H9 (cell line): ENCODE data around the gene EPS8L1. TPM values are rescaled to one million over a fixed set of nuclear protein-coding genes. Genes with fewer than 3 reads are reported as not detected.

Source experiments
- DNase-seq: peaks from one replicate; pipeline ENCODE4 v3.0.0-alpha.2; 2017
- H2AFZ ChIP-seq: one replicate; pipeline ENCODE4 v1.6.1; 2013; ENCODE audit warnings: mild to moderate bottlenecking, low read length, control low read depth, moderate library complexity
- H2AK5ac ChIP-seq: 2 replicates; pipeline ENCODE4 v1.6.1; 2013; ENCODE audit warnings: low read length, control low read depth, mixed read lengths; ENCODE audit not compliant: insufficient read length
- H2BK120ac ChIP-seq: one replicate; pipeline ENCODE4 v1.6.1; 2013; ENCODE audit warnings: low read depth, mild to moderate bottlenecking, low read length, control low read depth, inconsistent platforms; ENCODE audit not compliant: poor library complexity, severe bottlenecking
- H2BK12ac ChIP-seq: 2 replicates; pipeline ENCODE4 v1.6.1; 2013; ENCODE audit warnings: low read length, control low read depth, mixed read lengths, low read depth; ENCODE audit not compliant: insufficient read length
- H2BK15ac ChIP-seq: 2 replicates; pipeline ENCODE4 v1.6.1; 2013; ENCODE audit warnings: low read depth, low read length, control low read depth
- H2BK20ac ChIP-seq: one replicate; pipeline ENCODE4 v1.6.1; 2013; ENCODE audit warnings: low read depth, mild to moderate bottlenecking, low read length, control low read depth, inconsistent platforms; ENCODE audit not compliant: poor library complexity, severe bottlenecking
- H2BK5ac ChIP-seq: 2 replicates; pipeline ENCODE4 v1.6.1; 2013; ENCODE audit warnings: low read length, control low read depth, mixed read lengths; ENCODE audit not compliant: insufficient read length
- H3K14ac ChIP-seq: 2 replicates; pipeline ENCODE4 v1.6.1; 2013; ENCODE audit warnings: low read length, control low read depth; ENCODE audit not compliant: insufficient read depth
- H3K18ac ChIP-seq: 2 replicates; pipeline ENCODE4 v1.6.1; 2013; ENCODE audit warnings: low read depth, mild to moderate bottlenecking, mixed read lengths, low read length, control low read depth; ENCODE audit not compliant: insufficient read length
- H3K23ac ChIP-seq: 2 replicates; pipeline ENCODE4 v1.6.1; 2013; ENCODE audit warnings: low read length, control low read depth, mixed read lengths, low read depth; ENCODE audit not compliant: insufficient read length
- H3K23me2 ChIP-seq: 2 replicates; pipeline ENCODE4 v1.6.1; 2013; ENCODE audit warnings: low read depth, mild to moderate bottlenecking, mixed read lengths, low read length, control low read depth; ENCODE audit not compliant: insufficient read length, poor library complexity, severe bottlenecking
- H3K27ac ChIP-seq: 2 replicates; pipeline ENCODE4 v1.5.1; 2013; ENCODE audit warnings: low read length, control low read depth, mixed read lengths, low read depth; ENCODE audit not compliant: insufficient read length
- H3K27me3 ChIP-seq: 2 replicates; pipeline ENCODE4 v1.6.1; 2013; ENCODE audit warnings: low read length, control low read depth, inconsistent platforms; ENCODE audit not compliant: insufficient read depth
- H3K4ac ChIP-seq: 2 replicates; pipeline ENCODE4 v1.6.1; 2013; ENCODE audit warnings: low read depth, mild to moderate bottlenecking, control low read depth, inconsistent platforms, low read length, moderate library complexity
- H3K4me1 ChIP-seq: 2 replicates; pipeline ENCODE4 v1.6.1; 2013; ENCODE audit warnings: low read length, control low read depth, inconsistent platforms; ENCODE audit not compliant: insufficient read depth
- H3K4me2 ChIP-seq: 2 replicates; pipeline ENCODE4 v1.6.1; 2013; ENCODE audit warnings: low read length, control low read depth, mixed read lengths; ENCODE audit not compliant: insufficient read length, insufficient read depth
- H3K56ac ChIP-seq: 2 replicates; pipeline ENCODE4 v1.6.1; 2013; ENCODE audit warnings: low read depth, mild to moderate bottlenecking, mixed read lengths, low read length, control low read depth; ENCODE audit not compliant: insufficient read length
- H3K79me1 ChIP-seq: 2 replicates; pipeline ENCODE4 v1.6.1; 2013; ENCODE audit warnings: low read depth, mild to moderate bottlenecking, moderate library complexity, low read length, control low read depth, inconsistent platforms; ENCODE audit not compliant: insufficient read depth, poor library complexity, severe bottlenecking
- H3K79me2 ChIP-seq: 2 replicates; pipeline ENCODE4 v1.6.1; 2013; ENCODE audit warnings: low read length, control low read depth, inconsistent platforms; ENCODE audit not compliant: insufficient read depth
- H3K9ac ChIP-seq: 2 replicates; pipeline ENCODE4 v1.6.1; 2013; ENCODE audit warnings: low read length, control low read depth, mixed read lengths; ENCODE audit not compliant: insufficient read length; ENCODE audit errors: extremely low read depth
- H3K9me3 ChIP-seq: one replicate; pipeline ENCODE4 v1.6.1; 2013; ENCODE audit warnings: low read depth, low read length, inconsistent platforms; ENCODE audit not compliant: control insufficient read depth
- H3T11ph ChIP-seq: one replicate; pipeline ENCODE4 v1.6.1; 2013; ENCODE audit warnings: mild to moderate bottlenecking, low read length, control low read depth, inconsistent platforms
- H4K20me1 ChIP-seq: one replicate; pipeline ENCODE4 v1.6.1; 2013; ENCODE audit not compliant: control insufficient read depth, insufficient read length, insufficient read depth
- H4K5ac ChIP-seq: 2 replicates; pipeline ENCODE4 v1.6.1; 2013; ENCODE audit warnings: low read depth, mild to moderate bottlenecking, mixed read lengths, low read length, control low read depth; ENCODE audit not compliant: insufficient read length
- H4K8ac ChIP-seq: replicated peaks from 2 replicates; pipeline ENCODE4 v1.6.1; 2013; ENCODE audit warnings: low read length, control low read depth, mixed read lengths, low read depth; ENCODE audit not compliant: insufficient read length
- H4K91ac ChIP-seq: 2 replicates; pipeline ENCODE4 v1.6.1; 2013; ENCODE audit warnings: low read depth, mild to moderate bottlenecking, moderate library complexity, mixed read lengths, low read length, control low read depth; ENCODE audit not compliant: insufficient read length
- H3K27ac Mint-ChIP-seq, 3 experiments: 2 replicates in 2 of 3; 3 replicates in 1 of 3; pipeline ENCODE4 v1.8.0; 2020 to 2021; ENCODE audit warnings: mixed read lengths in 3 of 3, mild to moderate bottlenecking in 1 of 3, moderate library complexity in 1 of 3
- H3K27me3 Mint-ChIP-seq: 2 replicates; pipeline ENCODE4 v1.8.0; 2021; ENCODE audit warnings: low read depth, mild to moderate bottlenecking, moderate library complexity, mixed read lengths
- H3K36me3 Mint-ChIP-seq, 3 experiments: 2 replicates in 2 of 3; 3 replicates in 1 of 3; pipeline ENCODE4 v1.8.0; 2020 to 2021; ENCODE audit warnings: low read depth in 3 of 3, mixed read lengths in 3 of 3; ENCODE audit not compliant: insufficient read depth in 1 of 3
- H3K4me1 Mint-ChIP-seq, 2 experiments: 2 replicates each; pipeline ENCODE4 v1.8.0; 2020; ENCODE audit warnings: mixed read lengths in 2 of 2
- H3K4me3 Mint-ChIP-seq, 2 experiments: 2 replicates in 1 of 2; 3 replicates in 1 of 2; pipeline ENCODE4 v1.8.0; 2020 to 2021; ENCODE audit warnings: mild to moderate bottlenecking in 2 of 2, mixed read lengths in 2 of 2, moderate library complexity in 1 of 2
- H3K9me3 Mint-ChIP-seq, 2 experiments: 2 replicates in 1 of 2; 3 replicates in 1 of 2; pipeline ENCODE4 v1.8.0; 2020; ENCODE audit warnings: mild to moderate bottlenecking in 2 of 2, mixed read lengths in 2 of 2, moderate library complexity in 1 of 2
- CTCF ChIP-seq: fragments of 200-600 bp; sonication (generic); conservative IDR thresholded peaks from 3 replicates; pipeline ENCODE4 v1.8.0; 2021; ENCODE audit warnings: antibody characterized with exemption, mild to moderate bottlenecking
- WGBS: extraction: QIAGEN DNeasy Blood & Tissue Kit; methylation state at CpG from one replicate; pipeline ENCODE4 v1.1.7; 2013; ENCODE audit warnings: missing lambda C conversion rate, low lambda C conversion rate, mixed read lengths; ENCODE audit not compliant: insufficient read length; ENCODE audit errors: extremely low coverage; 5-methylcytosine and 5-hydroxymethylcytosine counted together
- total RNA-seq: library from RNA; stranded (reverse); gene quantifications from 2 replicates; pipeline ENCODE4 v1.2.1, GENCODE V29; 2021

Gene EPS8L1
- total RNA-seq, 1 experiment from 2014 or later, result 24.0 TPM

GRCh38 chr19:55028757-55029156, 46.9 kb upstream of the EPS8L1 start:
- WGBS, result no CpG with 5 or more reads among the region's 7 CpGs
- Histone ChIP-seq H3K23ac (no peak overlapping the region), H2AFZ (no peak overlapping the region), H3K14ac (no peak overlapping the region), H4K91ac (no peak overlapping the region), H3K27ac (no peak overlapping the region), H3K56ac (no peak overlapping the region), H3K27me3 (no peaks in the 10 kb centered on the region), H4K20me1 (no peaks in the 10 kb centered on the region), H2BK12ac (no peak overlapping the region), H2BK120ac (no peak overlapping the region), H3K9me3 (no peaks in the 10 kb centered on the region), H4K8ac (no peak overlapping the region), H3K79me2 (peaks cover 28% of the 10 kb centered on the region; the same call in 1 of the 2 replicates), H3K79me1 (peaks cover 7% of the 10 kb centered on the region), H3K18ac (no peak overlapping the region), H4K5ac (no peak overlapping the region), H3K4ac (no peak overlapping the region), H2AK5ac (no peak overlapping the region), H3K4me1 (no peaks in the 10 kb centered on the region), H3K23me2 (peaks cover 3% of the 10 kb centered on the region), H3T11ph (no peak overlapping the region), H3K9ac (no peak overlapping the region), H2BK20ac (no peak overlapping the region), H3K4me2 (no peak overlapping the region), H2BK5ac (no peak overlapping the region), H2BK15ac (no peak overlapping the region)
- H3K27me3 Mint-ChIP-seq, result no peaks in the 10 kb centered on the region
- DNase-seq, result no peak
- no peak for TF ChIP-seq CTCF
- no peak overlapping the region for H3K27ac Mint-ChIP-seq
- H3K4me1 Mint-ChIP-seq, result no peaks in the 10 kb centered on the region
- no peak overlapping the region for H3K4me3 Mint-ChIP-seq
- H3K9me3 Mint-ChIP-seq, result peaks cover 2 to 62% of the 10 kb centered on the region in 2 experiments
- peaks cover 3 to 14% (median 5%) of the 10 kb centered on the region in 3 experiments for H3K36me3 Mint-ChIP-seq
